Right lobe of liver (tissue), 6 donors: ENCODE data around the gene OXCT1. TPM values are rescaled to one million over a fixed set of nuclear protein-coding genes. Genes with fewer than 3 reads are reported as not detected.

ENCODE experiments used
- ATAC-seq, 4 donors: fragments of 200-7000 bp; cut with Tn5 transposase; one replicate each; pipeline ENCODE4 v1.9.1; 2020; ENCODE audit warnings: mild to moderate bottlenecking in 4 of 4, moderate library complexity in 4 of 4
- DNase-seq, 3 donors: peaks; one replicate each; pipeline ENCODE4 v3.0.0-alpha.2; 2020
- H3K27ac ChIP-seq, 3 donors: fragments of 200-600 bp; one replicate each; pipeline ENCODE4 v1.8.0; 2022
- H3K27me3 ChIP-seq, 2 donors: fragments of 200-600 bp; one replicate each; pipeline ENCODE4 v1.8.0; 2022
- H3K36me3 ChIP-seq, 4 donors: fragments of 200-600 bp; sonication (generic) in 1 of 4; one replicate each; pipeline versions ENCODE4 v1.5.1 to v1.8.0; 2017 to 2022; ENCODE audit warnings: control low read depth in 1 of 4
- H3K4me1 ChIP-seq, 4 donors: fragments of 200-600 bp; sonication (generic) in 1 of 4; one replicate each; pipeline versions ENCODE4 v1.5.1 to v1.8.0; 2017 to 2022; ENCODE audit warnings: control low read depth in 1 of 4
- H3K4me3 ChIP-seq, 3 donors: fragments of 200-600 bp; one replicate each; pipeline ENCODE4 v1.8.0; 2022
- H3K9me3 ChIP-seq, 4 donors: fragments of 200-600 bp; sonication (generic) in 1 of 4; one replicate each; pipeline versions ENCODE4 v1.5.1 to v1.8.0; 2017 to 2022; ENCODE audit warnings: control low read depth in 1 of 4
- CTCF ChIP-seq, 4 donors: fragments of 200-600 bp in 3 of 4; fragments of 450-650 bp in 1 of 4; IDR thresholded peaks; one replicate each; pipeline versions ENCODE4 v1.5.1 to v1.8.0; 2016 to 2022; ENCODE audit warnings: antibody characterized with exemption in 4 of 4, mild to moderate bottlenecking in 2 of 4
- POLR2A ChIP-seq: fragments of 450-650 bp; IDR thresholded peaks from one replicate; pipeline ENCODE4 v1.6.1; 2017; ENCODE audit warnings: antibody characterized with exemption, mild to moderate bottlenecking
- WGBS: methylation state at CpG from one replicate; pipeline ENCODE4 v1.1.6; 2018; ENCODE audit warnings: low coverage, low lambda C conversion rate; ENCODE audit not compliant: insufficient coverage; ENCODE audit errors: missing lambda C conversion rate; 5-methylcytosine and 5-hydroxymethylcytosine counted together
- intact Hi-C, 2 donors: fragments of 100-400 bp; cut with DNase I; formaldehyde crosslinking; loops; one replicate each; pipeline versions ENCODE4 v1.11.2 to v1.14.1; 2022
- total RNA-seq, 6 experiments: library from RNA; depleted of rRNA in 2 of 6; stranded (reverse); fragments of >200 nt in 2 of 6; fragmentation: NEBNext Ultra II Directional in 3 of 6; extraction: Animal tissue kit (Norgen Biotek cat#: 25700) in 3 of 6; gene quantifications; one replicate each; pipeline versions ENCODE4 v1.1.0 to v1.2.4, GENCODE V29; 2016 to 2023
- donor health status: DM: no; HTN: yes; CAD: no.
- donor health status: DM: no; HTN: no; CAD: no.
- donor health status: DM: no; HTN: no; CAD: no.
- donor health status: DM: no; HTN: yes; CAD: no.
- donor health status: DM: no; HTN: yes; CAD: no.

Gene OXCT1
- total RNA-seq, 6 experiments from 2014 or later = 0.24 to 0.75 (median 0.61) TPM

- Histone ChIP-seq H3K9me3 (no peaks in the 10 kb centered on the region), H3K4me1 (no peaks in the 10 kb centered on the region), H3K4me3 (no peak overlapping the region), H3K36me3 (no peaks in the 10 kb centered on the region), H3K27ac (no peak overlapping the region), H3K27me3 (no peaks in the 10 kb centered on the region)
- WGBS = 92% methylated on average over 3 of the region's 3 CpGs
- intact Hi-C loops = no loop called here
- DNase-seq (no peak), ATAC-seq (no peak)
- TF ChIP-seq CTCF (IDR thresholded peaks at IDR 0.05) = no peak
- TF ChIP-seq POLR2A = no peak
Observed at GRCh38 chr5:41831155-41831554, 39.1 kb downstream of the OXCT1 start.

GRCh38 chr5:41827792-41828191 lies 42.4 kb downstream of the OXCT1 start:
- H3K9me3 ChIP-seq = no peaks in the 10 kb centered on the region
- H3K27me3 ChIP-seq = no peaks in the 10 kb centered on the region
- ATAC-seq = no peak
- no peak overlapping the region for H3K27ac ChIP-seq
- TF ChIP-seq CTCF (IDR thresholded peaks at IDR 0.05) (no peak), POLR2A (no peak)
- intact Hi-C loops = no loop called here
- no peaks in the 10 kb centered on the region for H3K4me1 ChIP-seq
- WGBS = no CpG with 5 or more reads among the region's 1 CpG
- DNase-seq = no peak
- H3K4me3 ChIP-seq = no peak overlapping the region
- no peaks in the 10 kb centered on the region for H3K36me3 ChIP-seq

- ATAC-seq (no peak), DNase-seq (no peak)
- Histone ChIP-seq H3K36me3 (no peaks in the 10 kb centered on the region), H3K4me3 (no peak overlapping the region), H3K4me1 (no peaks in the 10 kb centered on the region), H3K27me3 (peaks cover 0 to 3% of the 10 kb centered on the region in 2 donors), H3K9me3 (no peaks in the 10 kb centered on the region), H3K27ac (no peak overlapping the region)
- intact Hi-C loops = no loop called here
- WGBS = 80% methylated on average over 3 of the region's 3 CpGs
- no peak for TF ChIP-seq POLR2A
- TF ChIP-seq CTCF (IDR thresholded peaks at IDR 0.05) = no peak
Observed at GRCh38 chr5:41822036-41822435, 48.2 kb downstream of the OXCT1 start.

- intact Hi-C loops = no loop called here
- no peaks in the 10 kb centered on the region for H3K9me3 ChIP-seq
Observed at GRCh38 chr5:41821051-41821450, 49.2 kb downstream of the OXCT1 start.

More at GRCh38 chr5:41821051-41821450, 49.2 kb downstream of the OXCT1 start:
- TF ChIP-seq POLR2A (no peak), CTCF (IDR thresholded peaks at IDR 0.05) (no peak)
- Histone ChIP-seq H3K4me3 (no peak overlapping the region), H3K27me3 (peaks cover 0 to 3% of the 10 kb centered on the region in 2 donors), H3K36me3 (no peaks in the 10 kb centered on the region), H3K4me1 (no peaks in the 10 kb centered on the region), H3K27ac (no peak overlapping the region)
- no peak for DNase-seq
- no peak for ATAC-seq
